Neutrophil (primary cell): Measurements from ENCODE around the gene SMIM23.

Experiments
- H3K27ac ChIP-seq: fragments of 200-600 bp; sonication (generic); 2 replicates; pipeline ENCODE4 v1.5.1; 2016; ENCODE audit warnings: mild to moderate bottlenecking, moderate library complexity
- H3K27me3 ChIP-seq: fragments of 200-600 bp; sonication (generic); 2 replicates; pipeline ENCODE4 v1.6.0; 2016; ENCODE audit warnings: mild to moderate bottlenecking
- H3K36me3 ChIP-seq: fragments of 200-600 bp; sonication (generic); 2 replicates; pipeline ENCODE4 v1.5.1; 2017
- H3K4me1 ChIP-seq, 2 experiments: fragments of 200-600 bp in 1 of 2; sonication (generic) in 1 of 2; 1 replicate in 1 of 2; 2 replicates in 1 of 2; pipeline versions ENCODE4 v1.5.1 to v1.6.1; 2013 to 2016; ENCODE audit warnings: low read depth in 1 of 2, low read length in 1 of 2, mild to moderate bottlenecking in 1 of 2, moderate library complexity in 1 of 2; ENCODE audit not compliant: control insufficient read depth in 1 of 2, insufficient read depth in 1 of 2
- H3K4me3 ChIP-seq, 2 experiments: fragments of 200-600 bp in 1 of 2; sonication (generic) in 1 of 2; 1 replicate in 1 of 2; 2 replicates in 1 of 2; pipeline ENCODE4 v1.5.1; 2013 to 2016; ENCODE audit warnings: low read depth in 1 of 2, low read length in 1 of 2, mild to moderate bottlenecking in 1 of 2, moderate library complexity in 1 of 2
- H3K9me3 ChIP-seq: fragments of 200-600 bp; sonication (generic); 2 replicates; pipeline ENCODE4 v1.5.1; 2016
- CTCF ChIP-seq: fragments of 200-600 bp; sonication (generic); IDR thresholded peaks from 2 replicates; pipeline ENCODE4 v1.5.1; 2016; ENCODE audit warnings: antibody characterized with exemption

The SMIM23 gene

GRCh38 chr5:171782332-171782966, 3.2 kb upstream of the SMIM23 start:
- no peak overlapping the region for H3K27ac ChIP-seq
- H3K27me3 ChIP-seq, result no peaks in the 10 kb centered on the region
- no peaks in the 10 kb centered on the region for H3K9me3 ChIP-seq
- no peaks in the 10 kb centered on the region for H3K36me3 ChIP-seq
- TF ChIP-seq CTCF, result no peak
- no peak overlapping the region for H3K4me3 ChIP-seq
- H3K4me1 ChIP-seq, result no peaks in the 10 kb centered on the region

GRCh38 chr5:171783051-171783450, 2.6 kb upstream of the SMIM23 start:
- H3K4me3 ChIP-seq, result no peak overlapping the region
- no peak overlapping the region for H3K27ac ChIP-seq
- no peaks in the 10 kb centered on the region for H3K4me1 ChIP-seq
- no peaks in the 10 kb centered on the region for H3K27me3 ChIP-seq
- no peaks in the 10 kb centered on the region for H3K36me3 ChIP-seq
- H3K9me3 ChIP-seq, result no peaks in the 10 kb centered on the region
- no peak for TF ChIP-seq CTCF

- no peaks in the 10 kb centered on the region for H3K36me3 ChIP-seq
These were observed 3.7 kb downstream of the SMIM23 start for GRCh38 chr5:171789353-171789752.

GRCh38 chr5:171790408-171790807, 4.8 kb downstream of the SMIM23 start:
- no peak for TF ChIP-seq CTCF
- Histone ChIP-seq H3K36me3 (no peaks in the 10 kb centered on the region), H3K4me3 (no peak overlapping the region), H3K27ac (no peak overlapping the region), H3K4me1 (no peaks in the 10 kb centered on the region), H3K9me3 (no peaks in the 10 kb centered on the region), H3K27me3 (no peaks in the 10 kb centered on the region)

More at GRCh38 chr5:171789353-171789752, 3.7 kb downstream of the SMIM23 start:
- no peaks in the 10 kb centered on the region for H3K4me1 ChIP-seq
- H3K4me3 ChIP-seq, result no peak overlapping the region
- no peaks in the 10 kb centered on the region for H3K27me3 ChIP-seq
- H3K9me3 ChIP-seq, result no peaks in the 10 kb centered on the region
- TF ChIP-seq CTCF, result no peak
- no peak overlapping the region for H3K27ac ChIP-seq

GRCh38 chr5:171794470-171794960, 8.9 kb downstream of the SMIM23 start:
- H3K9me3 ChIP-seq, result no peaks in the 10 kb centered on the region
- H3K4me3 ChIP-seq, result no peak overlapping the region
- no peaks in the 10 kb centered on the region for H3K27me3 ChIP-seq
- H3K4me1 ChIP-seq, result peaks cover 6 to 13% of the 10 kb centered on the region in 2 experiments
- no peak for TF ChIP-seq CTCF
- no peak overlapping the region for H3K27ac ChIP-seq
- H3K36me3 ChIP-seq, result no peaks in the 10 kb centered on the region
